Measurements from ENCODE around the gene ZNF277.

The ZNF277 gene

GRCh38 chr7:112300072-112300471 lies 93.6 kb downstream of the ZNF277 start:
- ATAC-seq (ENCODE audit: low read depth) (no peak), DNase-seq (ENCODE audit: low spot score) (no peak)
- H3K27me3 ChIP-seq (ENCODE audit: insufficient read depth, poor library complexity, severe bottlenecking): no peaks in the 10 kb centered on the region
- no peaks in the 10 kb centered on the region for H3K4me1 ChIP-seq (ENCODE audit: insufficient read depth, poor library complexity, severe bottlenecking)
- H3K36me3 ChIP-seq (ENCODE audit: low read depth): 0 out of 2 replicates have a peak, but pooled peaks cover 4% of the 10 kb centered on the region
- H3K9me3 ChIP-seq (ENCODE audit: severe bottlenecking): no peaks in the 10 kb centered on the region
- TF ChIP-seq, protein P1, sequence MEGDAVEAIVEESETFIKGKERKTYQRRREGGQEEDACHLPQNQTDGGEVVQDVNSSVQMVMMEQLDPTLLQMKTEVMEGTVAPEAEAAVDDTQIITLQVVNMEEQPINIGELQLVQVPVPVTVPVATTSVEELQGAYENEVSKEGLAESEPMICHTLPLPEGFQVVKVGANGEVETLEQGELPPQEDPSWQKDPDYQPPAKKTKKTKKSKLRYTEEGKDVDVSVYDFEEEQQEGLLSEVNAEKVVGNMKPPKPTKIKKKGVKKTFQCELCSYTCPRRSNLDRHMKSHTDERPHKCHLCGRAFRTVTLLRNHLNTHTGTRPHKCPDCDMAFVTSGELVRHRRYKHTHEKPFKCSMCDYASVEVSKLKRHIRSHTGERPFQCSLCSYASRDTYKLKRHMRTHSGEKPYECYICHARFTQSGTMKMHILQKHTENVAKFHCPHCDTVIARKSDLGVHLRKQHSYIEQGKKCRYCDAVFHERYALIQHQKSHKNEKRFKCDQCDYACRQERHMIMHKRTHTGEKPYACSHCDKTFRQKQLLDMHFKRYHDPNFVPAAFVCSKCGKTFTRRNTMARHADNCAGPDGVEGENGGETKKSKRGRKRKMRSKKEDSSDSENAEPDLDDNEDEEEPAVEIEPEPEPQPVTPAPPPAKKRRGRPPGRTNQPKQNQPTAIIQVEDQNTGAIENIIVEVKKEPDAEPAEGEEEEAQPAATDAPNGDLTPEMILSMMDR (IDR thresholded peaks at IDR 0.05; ENCODE audit: poor library complexity, severe bottlenecking): no peak
- no peak overlapping the region for H3K4me3 ChIP-seq (ENCODE audit: severe bottlenecking)
- no peak overlapping the region for H3K27ac ChIP-seq (ENCODE audit: poor library complexity, severe bottlenecking)

GRCh38 chr7:112300831-112301407 lies 94.4 kb downstream of the ZNF277 start:
- TF ChIP-seq, protein P1 (IDR thresholded peaks at IDR 0.05; ENCODE audit: poor library complexity, severe bottlenecking): no peak
- 0 out of 2 replicates have a peak, but pooled peaks cover 4% of the 10 kb centered on the region for H3K36me3 ChIP-seq (ENCODE audit: low read depth)
- H3K27me3 ChIP-seq (ENCODE audit: insufficient read depth, poor library complexity, severe bottlenecking): no peaks in the 10 kb centered on the region
- H3K27ac ChIP-seq (ENCODE audit: poor library complexity, severe bottlenecking): no peak overlapping the region
- no peaks in the 10 kb centered on the region for H3K9me3 ChIP-seq (ENCODE audit: severe bottlenecking)
- H3K4me1 ChIP-seq (ENCODE audit: insufficient read depth, poor library complexity, severe bottlenecking): no peaks in the 10 kb centered on the region
- H3K4me3 ChIP-seq (ENCODE audit: severe bottlenecking): no peak overlapping the region
- ATAC-seq (ENCODE audit: low read depth) (no peak), DNase-seq (ENCODE audit: low spot score) (no peak)

DNA sequence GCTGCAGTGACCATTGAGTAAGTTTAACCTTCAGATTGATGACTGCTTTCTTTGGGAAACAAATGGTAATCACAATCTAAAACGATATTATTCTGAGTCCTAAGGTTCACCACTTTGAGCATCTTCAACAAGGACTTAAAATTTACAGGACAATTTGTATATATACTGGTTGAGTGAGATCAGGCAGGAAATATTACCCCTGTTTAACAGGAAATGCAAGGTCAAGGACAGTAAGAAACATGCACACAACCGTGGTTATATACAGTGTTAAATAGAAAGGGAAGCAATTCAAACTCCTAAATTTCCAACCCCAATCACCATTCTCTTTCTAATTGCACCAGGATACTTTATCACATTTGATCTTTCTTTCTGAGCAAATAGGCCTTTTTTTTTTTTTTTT lies 96.1 kb downstream of the ZNF277 start:
- Histone ChIP-seq H3K27me3 (ENCODE audit: insufficient read depth, poor library complexity, severe bottlenecking) (no peaks in the 10 kb centered on the region), H3K4me3 (ENCODE audit: severe bottlenecking) (no peak overlapping the region), H3K9me3 (ENCODE audit: severe bottlenecking) (no peaks in the 10 kb centered on the region), H3K36me3 (ENCODE audit: low read depth) (0 out of 2 replicates have a peak, but pooled peaks cover 4% of the 10 kb centered on the region), H3K4me1 (ENCODE audit: insufficient read depth, poor library complexity, severe bottlenecking) (no peaks in the 10 kb centered on the region), H3K27ac (ENCODE audit: poor library complexity, severe bottlenecking) (no peak overlapping the region)
- no peak for DNase-seq (ENCODE audit: low spot score)
- no peak for ATAC-seq (ENCODE audit: low read depth)
- TF ChIP-seq, protein P1 (IDR thresholded peaks at IDR 0.05; ENCODE audit: poor library complexity, severe bottlenecking): no peak

DNA sequence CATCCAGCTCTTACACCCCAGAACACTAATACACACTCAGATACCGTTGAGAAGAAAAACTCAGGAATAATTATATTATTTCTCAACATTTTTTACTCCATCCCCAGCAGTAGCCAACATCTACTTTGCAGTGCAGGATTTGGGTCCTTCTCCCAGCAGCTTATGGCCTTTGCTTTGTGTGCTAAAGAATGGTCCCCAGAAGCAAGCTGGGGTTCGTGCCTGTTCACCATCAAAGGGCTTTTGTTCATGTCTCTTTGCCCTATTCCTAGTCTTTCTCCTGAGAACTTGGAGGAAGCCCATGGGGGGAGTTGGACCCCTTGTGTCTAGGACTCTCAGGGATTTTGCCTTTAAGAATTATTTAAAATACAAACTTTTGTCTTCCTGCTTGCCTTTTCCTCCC lies 100.4 kb downstream of the ZNF277 start:
- H3K27me3 ChIP-seq (ENCODE audit: insufficient read depth, poor library complexity, severe bottlenecking): no peaks in the 10 kb centered on the region
- no peaks in the 10 kb centered on the region for H3K36me3 ChIP-seq (ENCODE audit: low read depth)
- H3K4me1 ChIP-seq (ENCODE audit: insufficient read depth, poor library complexity, severe bottlenecking): no peaks in the 10 kb centered on the region
- no peak overlapping the region for H3K27ac ChIP-seq (ENCODE audit: poor library complexity, severe bottlenecking)
- TF ChIP-seq, protein P1 (IDR thresholded peaks at IDR 0.05; ENCODE audit: poor library complexity, severe bottlenecking): no peak
- DNase-seq (ENCODE audit: low spot score) (no peak), ATAC-seq (ENCODE audit: low read depth) (no peak)
- H3K4me3 ChIP-seq (ENCODE audit: severe bottlenecking): no peak overlapping the region
- H3K9me3 ChIP-seq (ENCODE audit: severe bottlenecking): no peaks in the 10 kb centered on the region

DNA sequence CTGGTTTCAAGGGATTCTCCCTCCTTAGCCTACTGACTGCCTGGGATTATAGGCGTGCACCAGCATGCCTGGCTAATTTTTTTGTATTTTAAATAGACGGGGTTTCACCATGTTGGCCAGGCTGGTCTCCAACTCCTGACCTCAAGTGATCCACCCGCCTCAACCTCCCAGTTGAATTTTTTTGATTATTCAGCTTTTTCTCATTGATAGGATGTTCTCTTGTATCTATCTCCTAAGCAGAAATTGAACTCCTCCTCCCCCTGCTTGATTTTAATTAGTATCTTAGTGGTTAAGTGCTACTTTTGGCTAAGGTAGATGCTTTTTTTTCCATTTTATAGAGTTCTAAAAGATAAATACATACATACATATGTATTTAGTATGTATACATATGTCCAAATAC lies 101.0 kb downstream of the ZNF277 start:
- TF ChIP-seq, protein P1 (IDR thresholded peaks at IDR 0.05; ENCODE audit: poor library complexity, severe bottlenecking): no peak
- ATAC-seq (ENCODE audit: low read depth): no peak
- no peak overlapping the region for H3K27ac ChIP-seq (ENCODE audit: poor library complexity, severe bottlenecking)

More for the DNA sequence above, 101.0 kb downstream of the ZNF277 start:
- Histone ChIP-seq H3K4me1 (ENCODE audit: insufficient read depth, poor library complexity, severe bottlenecking) (no peaks in the 10 kb centered on the region), H3K9me3 (ENCODE audit: severe bottlenecking) (no peaks in the 10 kb centered on the region), H3K27me3 (ENCODE audit: insufficient read depth, poor library complexity, severe bottlenecking) (no peaks in the 10 kb centered on the region), H3K4me3 (ENCODE audit: severe bottlenecking) (no peak overlapping the region), H3K36me3 (ENCODE audit: low read depth) (no peaks in the 10 kb centered on the region)
- DNase-seq (ENCODE audit: low spot score): no peak
